Omental fat pad (tissue), 4 donors: ENCODE results near the gene HYAL3. TPM values are rescaled to one million over a fixed set of nuclear protein-coding genes. Genes with fewer than 3 reads are reported as not detected.

Experiments used
- ATAC-seq: fragments of 150-250 bp; one replicate; pipeline ENCODE4 v1.9.1; 2016; ENCODE audit warnings: mild to moderate bottlenecking, moderate library complexity; ENCODE audit not compliant: low FRiP score
- DNase-seq: peaks from one replicate; pipeline ENCODE4 v3.0.0-alpha.2; 2019; ENCODE audit warnings: low spot score
- total RNA-seq, 4 donors: library from RNA; depleted of rRNA; stranded (reverse); fragments of >200 nt; gene quantifications; one replicate each; pipeline ENCODE4 v1.1.0, GENCODE V29; 2016
- TF ChIP-seq, protein P1 (sequence below), 3 donors: fragments of 450-650 bp; IDR thresholded peaks; one replicate each; pipeline ENCODE4 v1.5.1; 2016 to 2017; ENCODE audit warnings: antibody characterized with exemption in 3 of 3, mild to moderate bottlenecking in 3 of 3, moderate library complexity in 2 of 3

Gene HYAL3
- total RNA-seq, 4 donors from 2014 or later = 1.9 to 6.2 (median 4.0) TPM

DNA sequence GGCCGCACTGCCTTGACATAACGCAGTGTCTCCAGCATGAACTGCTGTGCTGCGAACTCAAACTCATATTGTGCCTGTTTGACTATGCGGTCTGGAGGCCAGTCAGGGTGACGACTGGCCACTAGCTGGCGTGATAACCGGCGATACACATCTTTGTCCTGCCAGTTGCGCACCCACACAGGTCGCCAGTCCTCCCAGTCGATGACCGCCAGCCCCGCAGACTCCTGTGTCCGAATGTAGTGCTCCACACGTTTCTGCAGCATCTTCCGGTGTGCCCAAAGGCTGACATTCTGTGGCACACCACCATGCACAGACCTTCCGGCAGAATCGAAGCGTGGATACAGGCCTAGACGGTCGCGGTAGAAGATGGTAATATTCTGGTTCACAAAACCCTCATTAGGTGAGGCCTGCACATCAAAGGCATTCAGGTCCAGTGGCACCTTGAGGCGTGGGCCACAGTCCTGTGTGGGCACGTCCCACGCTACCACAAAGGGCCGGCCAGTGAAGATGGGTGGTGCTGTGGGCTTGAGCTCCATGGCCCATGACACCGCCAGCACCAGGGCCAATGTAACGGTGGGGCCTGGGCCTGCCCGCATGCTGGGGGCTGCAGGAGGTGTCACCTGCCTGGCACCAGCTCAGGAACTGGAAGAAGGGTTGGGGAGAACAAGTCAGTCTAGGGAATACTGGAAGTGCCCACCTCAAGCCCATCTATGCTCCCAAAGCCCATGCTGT, 20.9 kb upstream of the HYAL3 start:
- DNase-seq (no peak), ATAC-seq (no peak)
- TF ChIP-seq, protein P1, sequence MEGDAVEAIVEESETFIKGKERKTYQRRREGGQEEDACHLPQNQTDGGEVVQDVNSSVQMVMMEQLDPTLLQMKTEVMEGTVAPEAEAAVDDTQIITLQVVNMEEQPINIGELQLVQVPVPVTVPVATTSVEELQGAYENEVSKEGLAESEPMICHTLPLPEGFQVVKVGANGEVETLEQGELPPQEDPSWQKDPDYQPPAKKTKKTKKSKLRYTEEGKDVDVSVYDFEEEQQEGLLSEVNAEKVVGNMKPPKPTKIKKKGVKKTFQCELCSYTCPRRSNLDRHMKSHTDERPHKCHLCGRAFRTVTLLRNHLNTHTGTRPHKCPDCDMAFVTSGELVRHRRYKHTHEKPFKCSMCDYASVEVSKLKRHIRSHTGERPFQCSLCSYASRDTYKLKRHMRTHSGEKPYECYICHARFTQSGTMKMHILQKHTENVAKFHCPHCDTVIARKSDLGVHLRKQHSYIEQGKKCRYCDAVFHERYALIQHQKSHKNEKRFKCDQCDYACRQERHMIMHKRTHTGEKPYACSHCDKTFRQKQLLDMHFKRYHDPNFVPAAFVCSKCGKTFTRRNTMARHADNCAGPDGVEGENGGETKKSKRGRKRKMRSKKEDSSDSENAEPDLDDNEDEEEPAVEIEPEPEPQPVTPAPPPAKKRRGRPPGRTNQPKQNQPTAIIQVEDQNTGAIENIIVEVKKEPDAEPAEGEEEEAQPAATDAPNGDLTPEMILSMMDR (IDR thresholded peaks at IDR 0.05) = no peak

DNA sequence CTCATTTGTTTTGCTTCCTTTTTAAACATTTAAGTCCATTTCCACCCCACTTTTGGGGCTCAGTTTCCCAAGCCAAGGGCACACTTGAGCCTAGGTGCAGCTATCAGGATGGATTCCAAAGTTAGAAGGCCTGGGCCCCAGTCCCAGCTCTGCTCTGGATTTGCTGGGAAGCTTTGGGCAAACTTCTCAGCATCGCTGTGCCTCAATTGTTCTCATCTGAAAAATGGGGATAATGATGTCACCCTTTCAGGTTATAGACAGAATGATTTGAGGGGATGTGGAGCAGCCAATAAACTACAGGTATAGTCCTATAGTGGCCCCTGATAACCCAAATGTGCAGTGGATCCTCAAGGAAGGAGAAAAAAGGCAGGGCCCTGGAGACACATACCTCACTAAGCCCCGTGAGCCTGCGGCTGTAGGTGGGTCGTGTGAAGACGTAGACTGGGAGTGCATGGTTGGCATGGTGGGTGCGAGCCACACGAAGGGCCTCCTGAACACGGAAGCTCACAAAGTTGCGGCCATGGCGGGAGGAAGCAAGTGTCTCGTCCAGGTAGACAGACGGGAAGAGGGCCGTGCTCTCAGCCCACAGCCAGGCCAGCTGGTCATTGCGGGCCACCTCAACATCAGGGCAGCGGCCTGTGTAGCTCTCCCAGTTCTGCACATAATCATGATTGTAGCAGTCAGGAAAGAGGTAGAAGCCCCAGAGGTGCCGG, 20.1 kb upstream of the HYAL3 start:
- no peak for DNase-seq
- ATAC-seq = no peak
- TF ChIP-seq, protein P1 (IDR thresholded peaks at IDR 0.05) = no peak

DNA sequence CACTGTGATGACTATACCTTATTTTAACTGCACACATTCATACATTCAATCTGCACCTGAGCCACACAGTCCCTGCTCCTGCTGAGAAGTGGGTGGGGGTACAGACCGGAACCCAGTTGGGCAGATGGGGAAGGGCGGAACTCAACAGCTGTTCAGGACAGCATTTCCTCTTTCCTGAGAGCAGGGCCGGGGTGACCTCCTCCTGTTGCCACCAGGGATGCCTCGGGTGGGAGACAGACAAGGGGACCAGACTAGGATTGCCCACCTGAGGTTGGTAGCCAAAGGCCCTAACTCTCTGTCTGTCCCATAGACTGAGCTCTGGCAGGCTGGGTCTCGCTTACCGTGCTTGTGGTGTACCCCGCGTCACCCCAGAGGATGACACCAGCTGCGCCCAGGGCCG, 19.4 kb upstream of the HYAL3 start:
- no peak for DNase-seq

DNA sequence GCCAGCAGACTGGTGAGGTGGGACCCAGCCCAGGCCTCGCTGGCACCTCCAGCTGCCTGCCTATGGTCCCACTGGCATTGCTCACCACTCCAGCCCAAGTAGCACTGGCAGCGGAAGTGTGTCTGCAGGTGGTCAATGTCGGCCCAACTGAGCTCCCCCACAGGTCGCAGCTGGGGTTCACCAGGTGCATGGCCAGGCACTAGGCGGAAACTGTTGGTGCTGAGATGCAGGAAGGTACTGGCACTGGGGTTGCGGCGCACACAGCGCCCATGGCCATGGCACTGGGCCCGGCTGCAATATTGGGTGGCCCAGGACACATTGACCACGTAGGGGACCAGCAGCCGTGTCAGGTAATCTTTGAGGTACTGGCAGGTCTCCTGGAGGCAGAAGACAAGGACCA, 19.0 kb upstream of the HYAL3 start:
- ATAC-seq (no peak), DNase-seq (no peak)
- TF ChIP-seq, protein P1 (IDR thresholded peaks at IDR 0.05) = no peak

More for the DNA sequence above, 19.4 kb upstream of the HYAL3 start:
- ATAC-seq = no peak
- TF ChIP-seq, protein P1 (IDR thresholded peaks at IDR 0.05) = no peak

DNA sequence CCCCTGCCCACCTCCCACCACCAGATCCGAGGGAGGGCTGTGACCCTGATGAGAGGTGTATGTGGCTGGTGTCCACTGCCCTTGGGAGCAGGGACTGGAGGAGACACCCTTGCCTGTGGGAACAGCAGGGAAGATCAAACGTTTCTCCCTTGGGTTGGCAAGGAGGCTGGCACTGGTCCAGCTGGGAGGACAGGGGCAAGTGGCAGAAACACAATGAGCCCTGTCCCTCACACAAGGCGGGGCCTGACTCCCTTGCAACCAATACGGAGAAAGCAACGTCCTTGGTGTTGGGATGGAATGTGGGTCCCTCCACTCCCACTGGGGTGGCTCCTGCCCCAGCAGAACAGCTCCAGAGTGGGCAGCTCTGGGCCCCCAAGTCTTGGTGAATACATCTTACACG, 18.1 kb upstream of the HYAL3 start:
- ATAC-seq (no peak), DNase-seq (no peak)
- TF ChIP-seq, protein P1 (IDR thresholded peaks at IDR 0.05) = no peak

DNA sequence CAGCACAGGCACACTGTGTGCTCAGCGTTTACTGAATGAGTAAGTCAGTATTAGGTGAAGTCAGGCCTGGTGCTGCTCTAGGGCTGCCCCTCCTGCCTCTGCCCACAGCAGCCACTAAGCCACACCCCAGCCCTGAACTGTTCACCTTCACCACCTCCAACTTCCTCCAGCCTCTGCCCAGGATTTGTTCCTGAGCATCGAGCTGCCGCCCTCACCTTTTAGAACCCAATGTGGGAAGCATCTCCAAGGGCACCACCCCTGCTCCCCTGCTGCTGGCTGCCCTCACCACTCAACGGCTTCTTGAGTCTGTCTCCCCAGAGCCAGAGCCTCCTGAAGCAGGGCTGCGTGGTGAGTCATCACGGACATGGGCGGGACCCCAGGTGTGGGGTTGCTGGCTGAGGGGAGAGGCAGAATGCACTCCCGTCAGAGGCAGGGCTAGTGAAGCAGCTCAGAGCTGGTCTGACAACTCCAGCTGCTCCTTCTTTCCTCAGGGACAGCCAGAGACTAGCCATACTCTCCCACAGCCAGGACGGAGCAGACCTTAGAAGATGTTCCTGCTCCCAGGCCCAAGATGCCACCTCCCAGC, 17.5 kb upstream of the HYAL3 start:
- DNase-seq (no peak), ATAC-seq (peak; percentile 70)
- TF ChIP-seq, protein P1 (IDR thresholded peaks at IDR 0.05) = no peak
